Activated T-cell treated with anti-CD3 and anti-CD28 coated beads, Interleukin-2, amount 50 U/mL, for 4 hours (primary cell): ENCODE results near the gene GPD1. TPM values are rescaled to one million over a fixed set of nuclear protein-coding genes. Genes with fewer than 3 reads are reported as not detected.
"Not testable (repeated sequence)": the region's sequence is repeated elsewhere in the genome, so short reads cannot be mapped to it uniquely, and the experiment has no call there.

ENCODE experiments used
- ATAC-seq, 2 donors: fragments of 200-7000 bp; cut with Tn5 transposase; one replicate each; pipeline ENCODE4 v1.10.0; 2021
- DNase-seq: peaks from one replicate; pipeline ENCODE4 v3.0.0-alpha.2; 2020
- H3K27me3 Mint-ChIP-seq: one replicate; pipeline ENCODE4 v1.8.0; 2021; ENCODE audit warnings: low read depth, mixed read lengths
- H3K36me3 Mint-ChIP-seq: one replicate; pipeline ENCODE4 v1.8.0; 2022; ENCODE audit warnings: mixed read lengths; ENCODE audit not compliant: insufficient read depth
- H3K4me1 Mint-ChIP-seq: one replicate; pipeline ENCODE4 v1.8.0; 2021; ENCODE audit warnings: low read depth, mixed read lengths
- H3K4me3 Mint-ChIP-seq: one replicate; pipeline ENCODE4 v1.8.0; 2021; ENCODE audit warnings: mild to moderate bottlenecking, moderate library complexity, mixed read lengths
- H3K9me3 Mint-ChIP-seq: one replicate; pipeline ENCODE4 v1.8.0; 2021; ENCODE audit warnings: mixed read lengths
- total RNA-seq, 3 donors: library from RNA; stranded (reverse); gene quantifications; one replicate each; pipeline ENCODE4 v1.2.1, GENCODE V29; 2021

Gene GPD1
- total RNA-seq, 3 donors from 2014 or later = 0.60 to 1.2 (median 0.87) TPM

GRCh38 chr12:50083301-50083700 is 20.5 kb upstream of the GPD1 start:
- H3K27me3 Mint-ChIP-seq = no peaks in the 10 kb centered on the region
- no peak for DNase-seq
- H3K36me3 Mint-ChIP-seq = peaks cover 10% of the 10 kb centered on the region
- peaks cover 22% of the 10 kb centered on the region for H3K4me1 Mint-ChIP-seq
- no peaks in the 10 kb centered on the region for H3K9me3 Mint-ChIP-seq
- no peak for ATAC-seq
- H3K4me3 Mint-ChIP-seq = peak overlapping the region; percentile 77

GRCh38 chr12:50084409-50084774 is 19.4 kb upstream of the GPD1 start:
- DNase-seq, ATAC-seq, H3K9me3 Mint-ChIP-seq, H3K27me3 Mint-ChIP-seq: not testable (repeated sequence)
- H3K4me1 Mint-ChIP-seq = peaks cover 29% of the 10 kb centered on the region
- peak overlapping the region; percentile 89 for H3K4me3 Mint-ChIP-seq
- H3K36me3 Mint-ChIP-seq = peaks cover 17% of the 10 kb centered on the region

GRCh38 chr12:50084775-50085614 is 18.8 kb upstream of the GPD1 start, which contains the start of gene SMARCD1:
TSS of gene SMARCD1 (plus strand) at chr12:50085342. CDS start at chr12:50085370, 28 bp downstream.
- peak; percentile 92 to 93 for ATAC-seq
- peaks cover 29% of the 10 kb centered on the region for H3K4me1 Mint-ChIP-seq
- H3K4me3 Mint-ChIP-seq = peak within 1 kb of the TSS; percentile 89

GRCh38 chr12:50085615-50086072 is 18.2 kb upstream of the GPD1 start:
- ATAC-seq (peak in 1 of 2 donors; percentile 6), DNase-seq (no peak)
- Mint-ChIP-seq H3K27me3 (no peaks in the 10 kb centered on the region), H3K9me3 (no peaks in the 10 kb centered on the region), H3K4me3 (peak overlapping the region; percentile 89), H3K36me3 (peaks cover 23% of the 10 kb centered on the region), H3K4me1 (peaks cover 29% of the 10 kb centered on the region)

More at GRCh38 chr12:50084775-50085614, 18.8 kb upstream of the GPD1 start, which contains the start of gene SMARCD1:
- DNase-seq = peak; percentile 83
- peaks cover 21% of the 10 kb centered on the region for H3K36me3 Mint-ChIP-seq
- H3K27me3 Mint-ChIP-seq = no peaks in the 10 kb centered on the region
- no peaks in the 10 kb centered on the region for H3K9me3 Mint-ChIP-seq

GRCh38 chr12:50086148-50086547 is 17.7 kb upstream of the GPD1 start:
- Mint-ChIP-seq H3K9me3 (no peaks in the 10 kb centered on the region), H3K4me3 (peak overlapping the region; percentile 89), H3K36me3 (peaks cover 26% of the 10 kb centered on the region), H3K27me3 (no peaks in the 10 kb centered on the region), H3K4me1 (peaks cover 29% of the 10 kb centered on the region)
- DNase-seq (no peak), ATAC-seq (no peak)

- no peak for DNase-seq
- peaks cover 29% of the 10 kb centered on the region for H3K4me1 Mint-ChIP-seq
- no peaks in the 10 kb centered on the region for H3K27me3 Mint-ChIP-seq
- ATAC-seq = no peak
- H3K4me3 Mint-ChIP-seq = no peak overlapping the region
- H3K36me3 Mint-ChIP-seq = peaks cover 30% of the 10 kb centered on the region
- H3K9me3 Mint-ChIP-seq = no peaks in the 10 kb centered on the region
Measured at GRCh38 chr12:50087151-50087550, 16.7 kb upstream of the GPD1 start.

- ATAC-seq (no peak), DNase-seq (no peak)
- Mint-ChIP-seq H3K27me3 (no peaks in the 10 kb centered on the region), H3K4me1 (peaks cover 29% of the 10 kb centered on the region), H3K36me3 (peaks cover 30% of the 10 kb centered on the region), H3K9me3 (no peaks in the 10 kb centered on the region), H3K4me3 (peak overlapping the region; percentile 30)
Measured at GRCh38 chr12:50087995-50088394, 15.8 kb upstream of the GPD1 start.

GRCh38 chr12:50088577-50089335 is 15.1 kb upstream of the GPD1 start:
- ATAC-seq (peak; percentile 16 to 17), DNase-seq (peak; percentile 41)
- H3K27me3 Mint-ChIP-seq = no peaks in the 10 kb centered on the region
- no peaks in the 10 kb centered on the region for H3K9me3 Mint-ChIP-seq
- peaks cover 24% of the 10 kb centered on the region for H3K4me1 Mint-ChIP-seq
- peaks cover 33% of the 10 kb centered on the region for H3K36me3 Mint-ChIP-seq
- H3K4me3 Mint-ChIP-seq = peak overlapping the region; percentile 11

- Mint-ChIP-seq H3K36me3 (peaks cover 34% of the 10 kb centered on the region), H3K4me1 (peaks cover 22% of the 10 kb centered on the region), H3K4me3 (no peak overlapping the region), H3K9me3 (no peaks in the 10 kb centered on the region), H3K27me3 (no peaks in the 10 kb centered on the region)
- DNase-seq = no peak
- no peak for ATAC-seq
Measured at GRCh38 chr12:50089730-50090129, 14.1 kb upstream of the GPD1 start.

GRCh38 chr12:50090391-50090790 is 13.4 kb upstream of the GPD1 start:
- Mint-ChIP-seq H3K9me3 (no peaks in the 10 kb centered on the region), H3K4me3 (no peak overlapping the region), H3K36me3 (peaks cover 34% of the 10 kb centered on the region), H3K27me3 (no peaks in the 10 kb centered on the region), H3K4me1 (peaks cover 20% of the 10 kb centered on the region)
- ATAC-seq = no peak
- DNase-seq = no peak

GRCh38 chr12:50097952-50098351 is 5.9 kb upstream of the GPD1 start:
- H3K4me1 Mint-ChIP-seq = no peaks in the 10 kb centered on the region
- ATAC-seq (no peak), DNase-seq (no peak)
- H3K9me3 Mint-ChIP-seq = no peaks in the 10 kb centered on the region
- H3K36me3 Mint-ChIP-seq = peaks cover 44% of the 10 kb centered on the region
- H3K27me3 Mint-ChIP-seq = no peaks in the 10 kb centered on the region
- no peak overlapping the region for H3K4me3 Mint-ChIP-seq

GRCh38 chr12:50099302-50100008 is 4.4 kb upstream of the GPD1 start:
- Mint-ChIP-seq H3K9me3 (no peaks in the 10 kb centered on the region), H3K4me1 (no peaks in the 10 kb centered on the region), H3K27me3 (no peaks in the 10 kb centered on the region), H3K4me3 (no peak overlapping the region), H3K36me3 (peaks cover 40% of the 10 kb centered on the region)
- DNase-seq (no peak), ATAC-seq (no peak)

- Mint-ChIP-seq H3K4me1 (no peaks in the 10 kb centered on the region), H3K36me3 (peaks cover 38% of the 10 kb centered on the region), H3K9me3 (no peaks in the 10 kb centered on the region), H3K4me3 (no peak overlapping the region), H3K27me3 (no peaks in the 10 kb centered on the region)
- ATAC-seq (no peak), DNase-seq (no peak)
Measured at GRCh38 chr12:50100561-50100960, 3.2 kb upstream of the GPD1 start.

GRCh38 chr12:50101663-50102062 is 2.1 kb upstream of the GPD1 start:
- peaks cover 27% of the 10 kb centered on the region for H3K36me3 Mint-ChIP-seq
- H3K4me1 Mint-ChIP-seq = no peaks in the 10 kb centered on the region
- DNase-seq (no peak), ATAC-seq (no peak)
- no peak overlapping the region for H3K4me3 Mint-ChIP-seq
- no peaks in the 10 kb centered on the region for H3K9me3 Mint-ChIP-seq
- H3K27me3 Mint-ChIP-seq = no peaks in the 10 kb centered on the region
